Lung (tissue), 12 donors: ENCODE data around the gene MFRP. TPM values are rescaled to one million over a fixed set of nuclear protein-coding genes. Genes with fewer than 3 reads are reported as not detected.

Experiments
- ATAC-seq: fragments of 200-7000 bp; cut with Tn5 transposase; one replicate; pipeline ENCODE4 v1.9.1; 2020; ENCODE audit warnings: moderate number of reproducible peaks; ENCODE audit not compliant: insufficient read depth, low FRiP score
- DNase-seq, 3 donors: peaks; one replicate each; pipeline ENCODE4 v3.0.0-alpha.2; 2013 to 2017
- H3K27ac ChIP-seq, 2 donors: one replicate each; pipeline ENCODE4 v1.5.1; 2013; ENCODE audit warnings: mild to moderate bottlenecking in 2 of 2, moderate library complexity in 2 of 2, control low read depth in 1 of 2, inconsistent platforms in 1 of 2, low read depth in 1 of 2, low read length in 1 of 2
- H3K27me3 ChIP-seq, 3 donors: one replicate each; pipeline ENCODE4 v1.5.1; 2013; ENCODE audit warnings: low read length in 2 of 3; ENCODE audit not compliant: control insufficient read depth in 3 of 3, insufficient read depth in 3 of 3
- H3K36me3 ChIP-seq, 4 donors: one replicate each; pipeline ENCODE4 v1.5.1; 2013; ENCODE audit warnings: low read length in 4 of 4, mild to moderate bottlenecking in 1 of 4, moderate library complexity in 1 of 4; ENCODE audit not compliant: control insufficient read depth in 4 of 4, insufficient read depth in 4 of 4
- H3K4me1 ChIP-seq, 5 donors: one replicate each; pipeline ENCODE4 v1.5.1; 2013; ENCODE audit warnings: low read length in 5 of 5, mild to moderate bottlenecking in 2 of 5, moderate library complexity in 1 of 5; ENCODE audit not compliant: control insufficient read depth in 5 of 5, insufficient read depth in 5 of 5
- H3K4me3 ChIP-seq: one replicate; pipeline ENCODE4 v1.5.1; 2013; ENCODE audit warnings: mild to moderate bottlenecking, control low read depth, moderate library complexity
- H3K9ac ChIP-seq, 2 donors: one replicate each; pipeline ENCODE4 v1.5.1; 2013; ENCODE audit warnings: low read length in 2 of 2, control low read depth in 1 of 2; ENCODE audit not compliant: insufficient read depth in 1 of 2
- H3K9me3 ChIP-seq, 4 donors: one replicate each; pipeline ENCODE4 v1.5.1; 2013; ENCODE audit warnings: low read length in 3 of 4, mild to moderate bottlenecking in 1 of 4, moderate library complexity in 1 of 4; ENCODE audit not compliant: control insufficient read depth in 4 of 4, insufficient read depth in 3 of 4
- WGBS, 2 donors: extraction: QIAGEN DNeasy Blood & Tissue Kit; methylation state at CpG; one replicate each; pipeline ENCODE4 v1.1.7; 2013; 5-methylcytosine and 5-hydroxymethylcytosine counted together
- polyA plus RNA-seq, 2 donors: library from polyadenylated mRNA; stranded (reverse); fragments of 200-250 nt; gene quantifications; one replicate each; pipeline ENCODE4 v1.2.1, GENCODE V29; 2013
- total RNA-seq, 2 donors: library from RNA; depleted of rRNA in 1 of 2; stranded (reverse); fragments of >200 nt in 1 of 2; gene quantifications; one replicate each; pipeline ENCODE4 v1.2.1, GENCODE V29; 2014 to 2021
- TF ChIP-seq, protein P1 (sequence below): IDR thresholded peaks from 2 replicates; pipeline ENCODE4 v1.5.1; 2012; ENCODE audit warnings: mild to moderate bottlenecking; ENCODE audit errors: control extremely low read depth, extremely low read depth
- donor health status: control.
- donor health status: control.
- donor health status: Bipolar disorder and iron deficiency.
- donor health status: healthy.
- donor health status: DM: yes; HTN: yes; CAD: no.

Gene MFRP
- total and polyA plus RNA-seq, 4 donors: not detected

DNA sequence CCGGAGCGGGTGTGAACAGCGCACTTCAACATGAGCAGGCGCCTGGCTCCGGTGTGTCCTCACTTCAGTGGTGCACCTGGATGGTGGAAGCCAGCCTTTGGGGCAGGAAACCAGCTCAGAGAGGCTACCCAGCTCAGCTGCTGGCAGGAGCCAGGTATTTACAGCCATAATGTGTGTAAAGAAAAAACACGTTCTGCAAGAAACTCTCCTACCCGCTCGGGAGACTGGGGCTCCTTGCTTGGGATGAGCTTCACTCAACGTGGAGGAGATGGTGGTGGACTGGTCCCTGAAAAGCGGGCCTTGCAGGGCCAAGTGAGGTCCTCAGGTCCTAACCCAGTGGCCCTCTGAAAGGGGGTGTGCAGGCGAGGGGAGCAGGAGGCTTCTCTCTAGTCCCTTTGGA is 37.1 kb downstream of the MFRP start:
- Histone ChIP-seq H3K4me3 (no peak overlapping the region), H3K27ac (no peak overlapping the region), H3K9me3 (no peaks in the 10 kb centered on the region), H3K4me1 (peaks cover 0 to 4% (median 0%) of the 10 kb centered on the region in 5 donors), H3K9ac (no peak overlapping the region), H3K36me3 (peaks cover 0 to 27% (median 6%) of the 10 kb centered on the region in 4 donors), H3K27me3 (no peaks in the 10 kb centered on the region)
- DNase-seq (no peak), ATAC-seq (no peak)
- TF ChIP-seq, protein P1, sequence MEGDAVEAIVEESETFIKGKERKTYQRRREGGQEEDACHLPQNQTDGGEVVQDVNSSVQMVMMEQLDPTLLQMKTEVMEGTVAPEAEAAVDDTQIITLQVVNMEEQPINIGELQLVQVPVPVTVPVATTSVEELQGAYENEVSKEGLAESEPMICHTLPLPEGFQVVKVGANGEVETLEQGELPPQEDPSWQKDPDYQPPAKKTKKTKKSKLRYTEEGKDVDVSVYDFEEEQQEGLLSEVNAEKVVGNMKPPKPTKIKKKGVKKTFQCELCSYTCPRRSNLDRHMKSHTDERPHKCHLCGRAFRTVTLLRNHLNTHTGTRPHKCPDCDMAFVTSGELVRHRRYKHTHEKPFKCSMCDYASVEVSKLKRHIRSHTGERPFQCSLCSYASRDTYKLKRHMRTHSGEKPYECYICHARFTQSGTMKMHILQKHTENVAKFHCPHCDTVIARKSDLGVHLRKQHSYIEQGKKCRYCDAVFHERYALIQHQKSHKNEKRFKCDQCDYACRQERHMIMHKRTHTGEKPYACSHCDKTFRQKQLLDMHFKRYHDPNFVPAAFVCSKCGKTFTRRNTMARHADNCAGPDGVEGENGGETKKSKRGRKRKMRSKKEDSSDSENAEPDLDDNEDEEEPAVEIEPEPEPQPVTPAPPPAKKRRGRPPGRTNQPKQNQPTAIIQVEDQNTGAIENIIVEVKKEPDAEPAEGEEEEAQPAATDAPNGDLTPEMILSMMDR: no peak
- WGBS, 2 donors: 93 to 94% methylated on average over 11 of the region's 11 CpGs

DNA sequence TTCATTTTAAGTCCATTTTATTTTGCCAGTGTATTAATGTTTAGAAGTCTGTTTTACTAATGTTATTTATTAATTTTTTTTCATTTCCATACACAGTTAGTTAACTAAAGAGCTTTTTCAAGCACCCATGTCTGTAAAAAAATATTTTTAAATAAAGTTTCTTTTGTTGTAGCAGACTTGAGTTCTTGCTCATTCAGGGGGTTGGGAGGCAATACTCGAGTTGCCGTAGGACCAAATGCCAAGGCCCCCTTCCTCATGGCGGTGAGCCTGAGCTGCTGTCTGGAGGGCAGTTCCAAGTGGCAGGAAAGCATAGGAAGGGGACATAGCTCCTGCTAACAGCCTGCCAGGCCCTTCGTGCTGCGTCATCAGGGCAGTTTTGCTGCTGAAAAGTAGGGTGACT is 38.5 kb downstream of the MFRP start:
- TF ChIP-seq, protein P1: no peak
- peaks cover 7 to 35% (median 16%) of the 10 kb centered on the region in 4 donors for H3K36me3 ChIP-seq
- H3K27ac ChIP-seq: no peak overlapping the region
- DNase-seq (no peak), ATAC-seq (no peak)
- H3K4me1 ChIP-seq: peaks cover 0 to 4% (median 0%) of the 10 kb centered on the region in 5 donors
- H3K9me3 ChIP-seq: no peaks in the 10 kb centered on the region
- H3K27me3 ChIP-seq: no peaks in the 10 kb centered on the region
- 81 to 87% methylated on average over 5 of the region's 5 CpGs for WGBS, 2 donors
- no peak overlapping the region for H3K4me3 ChIP-seq
- no peak overlapping the region for H3K9ac ChIP-seq

DNA sequence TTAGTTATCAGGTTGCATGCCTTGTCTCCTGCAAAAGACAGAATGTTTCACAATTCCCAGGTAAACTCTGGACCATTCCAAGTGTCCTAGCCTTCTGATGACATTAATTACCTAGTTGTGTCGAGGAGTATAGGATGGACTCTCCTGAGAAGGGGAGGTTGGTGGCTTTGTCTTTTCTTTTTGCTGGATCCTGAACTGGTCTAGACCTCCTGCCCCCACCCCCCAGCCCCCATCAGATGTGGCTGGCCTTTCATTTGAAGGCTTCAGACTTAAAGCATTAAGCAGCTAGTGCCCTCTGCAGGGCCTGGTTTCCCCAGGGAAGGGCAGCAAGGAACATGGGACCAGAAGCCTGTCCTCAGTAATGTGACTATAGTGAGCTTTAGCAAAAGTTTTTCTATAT is 39.3 kb downstream of the MFRP start:
- WGBS, 2 donors: 74 to 81% methylated on average over 1 of the region's 1 CpG
- H3K9me3 ChIP-seq: no peaks in the 10 kb centered on the region
- H3K27me3 ChIP-seq: no peaks in the 10 kb centered on the region
- TF ChIP-seq, protein P1: no peak
- H3K9ac ChIP-seq: no peak overlapping the region
- H3K4me1 ChIP-seq: peaks cover 0 to 3% (median 0%) of the 10 kb centered on the region in 5 donors
- DNase-seq (peak in 1 of 3 donors; percentile 26), ATAC-seq (no peak)
- no peak overlapping the region for H3K4me3 ChIP-seq
- peak overlapping the region in 1 of 2 donors; percentile 37 for H3K27ac ChIP-seq
- H3K36me3 ChIP-seq: peaks cover 7 to 32% (median 18%) of the 10 kb centered on the region in 4 donors

DNA sequence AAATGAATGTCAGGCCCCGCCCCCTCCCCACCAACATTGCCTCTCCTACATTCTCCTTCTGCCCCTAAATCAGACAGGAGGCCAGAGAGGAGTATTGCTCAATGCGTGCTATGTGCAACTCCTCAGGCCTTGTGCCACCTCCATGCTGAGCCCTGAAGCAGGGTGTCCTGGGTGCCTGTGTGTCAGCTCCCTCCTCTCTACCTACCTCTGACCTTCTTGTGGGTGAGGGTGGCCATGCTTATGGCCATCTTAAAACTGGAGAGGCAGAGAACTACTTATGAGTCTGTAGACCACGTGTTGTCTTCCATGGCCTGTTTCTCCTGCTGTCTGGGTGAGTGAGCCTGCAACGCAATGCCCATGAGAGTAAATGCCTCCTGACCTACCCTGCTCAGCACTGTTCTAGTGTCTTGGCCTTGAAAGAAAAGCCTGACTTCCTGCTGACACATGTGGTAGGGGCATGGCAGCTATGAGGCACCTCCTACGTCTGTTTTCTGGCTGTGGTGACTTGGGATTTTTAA is 40.1 kb downstream of the MFRP start:
- Histone ChIP-seq H3K27me3 (no peaks in the 10 kb centered on the region), H3K4me3 (no peak overlapping the region), H3K9me3 (no peaks in the 10 kb centered on the region), H3K4me1 (no peaks in the 10 kb centered on the region), H3K9ac (no peak overlapping the region), H3K36me3 (peaks cover 7 to 32% (median 18%) of the 10 kb centered on the region in 4 donors), H3K27ac (peak overlapping the region in 1 of 2 donors; percentile 17)
- no peak for ATAC-seq
- DNase-seq: no peak
- TF ChIP-seq, protein P1: no peak
- 73 to 75% methylated on average over 5 of the region's 5 CpGs for WGBS, 2 donors
